HG03378 (cell line): ENCODE data around the gene HRH2.

Experiments used
- ATAC-seq: cut with Tn5 transposase; IDR thresholded peaks from one replicate; pipeline ENCODE4 v1.9.1; 2021; ENCODE audit warnings: mild to moderate bottlenecking, moderate library complexity; ENCODE audit not compliant: unreplicated experiment

The HRH2 gene

DNA sequence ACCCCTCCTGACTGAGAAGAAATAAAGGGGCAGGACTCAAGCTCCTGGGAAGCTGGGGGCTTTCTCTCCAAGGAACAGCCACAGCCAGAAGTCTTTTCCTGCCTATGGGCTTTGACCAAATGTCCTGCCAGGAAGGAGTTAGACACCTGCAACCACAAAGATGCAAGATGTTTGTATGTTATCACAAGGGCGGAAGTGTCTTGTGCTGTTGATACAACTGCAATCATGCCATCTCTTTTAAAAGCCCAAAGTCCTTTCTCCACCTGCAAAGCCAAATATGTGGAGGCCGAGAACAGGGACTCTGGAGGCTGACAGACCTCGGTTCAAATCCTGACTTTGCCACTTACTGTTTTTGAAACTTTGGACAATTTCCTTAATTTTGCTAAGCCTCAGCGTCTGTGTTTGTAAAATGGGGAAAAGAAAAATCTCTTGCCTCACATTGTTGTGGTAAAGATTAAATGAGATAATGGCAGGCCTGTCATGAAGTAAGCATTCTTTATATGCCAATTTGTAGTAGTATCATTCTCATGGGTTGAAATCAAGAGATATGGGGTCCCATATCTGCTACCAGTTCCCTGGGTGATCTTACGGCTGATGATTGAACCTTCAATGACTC, 17.0 kb downstream of the HRH2 start:
- no peak for ATAC-seq

DNA sequence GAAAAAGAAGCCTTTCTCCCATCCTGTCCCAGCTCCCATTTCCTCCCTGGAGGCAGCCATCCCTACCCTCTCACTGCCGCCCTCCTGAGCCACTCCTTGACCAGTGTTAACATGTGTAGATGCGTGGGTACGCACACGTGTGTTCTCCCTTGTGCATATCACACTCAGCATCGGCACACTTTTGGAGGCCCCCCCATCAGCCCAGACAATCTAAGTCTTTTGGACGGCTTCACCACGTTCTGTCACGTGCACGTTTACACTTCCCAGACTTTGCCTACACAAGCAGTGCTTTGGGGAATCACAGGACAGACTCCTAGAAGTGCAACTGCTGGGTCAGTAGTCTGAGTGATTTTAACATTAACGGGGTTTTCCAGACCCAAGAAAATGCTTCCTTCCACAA, 18.0 kb downstream of the HRH2 start:
- ATAC-seq: no peak

DNA sequence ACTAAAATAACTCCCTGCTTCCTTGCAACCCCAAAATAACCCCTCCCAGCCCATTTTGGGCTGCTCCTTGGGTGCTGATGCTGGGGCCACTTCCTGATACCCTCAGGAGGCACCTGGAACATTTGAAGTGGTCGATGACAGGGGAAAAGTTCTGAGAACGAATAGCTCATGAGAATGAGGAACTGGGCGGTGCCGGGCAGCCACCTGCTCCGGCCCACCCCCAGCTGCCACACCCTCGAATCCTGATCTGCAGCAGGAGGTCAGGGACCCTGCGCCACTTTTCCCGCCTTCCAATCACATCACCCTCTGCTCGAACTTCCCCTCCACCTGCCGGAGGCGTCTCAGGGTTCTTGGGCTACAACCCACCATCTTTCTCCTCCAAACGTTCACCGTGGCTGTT, 19.7 kb downstream of the HRH2 start:
- ATAC-seq: no peak

DNA sequence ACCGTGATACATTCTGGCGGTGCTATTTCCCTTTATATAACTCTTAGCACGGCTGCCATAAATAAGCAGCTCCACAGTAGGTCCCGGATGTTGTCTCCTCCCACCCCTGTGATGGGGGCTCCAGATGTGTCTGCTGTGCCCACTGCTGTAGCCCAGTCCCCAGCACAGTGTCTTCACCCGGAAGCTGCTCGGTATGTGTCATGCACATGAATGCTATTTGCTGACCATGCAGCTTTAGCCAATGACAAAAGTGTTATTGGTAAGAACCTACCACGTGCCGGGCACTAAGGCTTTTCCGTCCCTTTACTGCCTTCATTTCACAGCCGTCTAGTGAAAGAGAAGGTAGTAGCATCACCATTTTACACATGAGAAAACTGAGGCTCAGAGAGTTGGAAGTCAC, 20.2 kb downstream of the HRH2 start:
- no peak for ATAC-seq

DNA sequence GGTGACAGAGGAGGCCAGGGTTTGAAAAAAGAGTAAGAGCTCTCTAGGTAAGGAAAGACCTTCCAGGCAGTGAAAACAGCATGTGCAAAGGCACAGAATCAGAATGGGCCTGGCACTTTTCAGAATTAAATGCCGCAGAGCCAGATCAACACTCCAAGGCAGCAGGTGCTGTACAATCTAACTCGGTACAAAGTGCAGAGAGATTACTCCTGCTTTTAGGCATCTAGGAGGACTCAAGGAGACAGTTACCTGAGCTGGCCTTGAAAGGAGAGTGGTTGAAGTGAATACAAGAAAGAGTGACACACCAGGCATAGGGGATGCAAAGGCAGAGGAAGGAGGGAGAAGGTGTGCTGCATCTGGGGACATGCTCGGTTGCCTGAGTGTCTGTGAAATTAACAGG, 21.5 kb downstream of the HRH2 start:
- no peak for ATAC-seq

DNA sequence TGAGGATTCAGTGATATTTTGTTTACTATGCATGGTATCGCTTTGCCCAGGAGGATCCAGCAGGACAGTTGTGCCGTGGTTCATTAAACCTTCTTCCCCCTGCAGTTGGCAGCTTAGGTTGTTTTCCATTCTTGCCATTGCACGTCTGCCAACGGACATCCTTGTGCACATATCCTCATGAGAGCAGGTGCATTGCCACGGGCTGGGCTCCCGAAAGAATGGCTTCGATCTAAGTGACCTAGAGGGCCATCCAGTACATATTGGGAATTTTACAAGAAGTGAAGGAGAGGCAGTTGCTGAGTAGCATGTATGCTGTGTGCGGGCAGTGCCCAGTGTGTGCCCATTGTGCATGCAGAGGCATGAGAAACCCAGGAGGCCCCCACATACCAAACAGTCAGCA, 22.1 kb downstream of the HRH2 start:
- ATAC-seq: no peak

DNA sequence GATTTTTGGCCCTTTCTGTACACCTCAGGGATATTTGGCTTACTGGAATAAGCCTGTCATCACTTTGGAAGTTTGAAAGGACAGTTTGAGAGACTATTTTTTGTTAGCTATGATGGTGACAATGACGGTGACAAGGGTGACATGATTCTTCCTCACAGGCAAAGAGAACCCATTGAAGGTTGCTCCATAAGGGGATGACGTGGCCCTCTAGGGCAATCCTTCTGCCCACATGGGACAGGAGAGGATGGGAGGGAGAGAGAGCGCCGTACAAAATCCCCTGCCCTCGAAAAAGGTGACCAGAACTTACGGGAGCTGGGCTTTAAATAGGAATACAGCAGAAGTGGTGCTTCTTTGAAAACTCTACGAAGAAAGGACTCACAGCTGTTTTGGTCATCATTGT, 22.6 kb downstream of the HRH2 start:
- ATAC-seq: no peak

DNA sequence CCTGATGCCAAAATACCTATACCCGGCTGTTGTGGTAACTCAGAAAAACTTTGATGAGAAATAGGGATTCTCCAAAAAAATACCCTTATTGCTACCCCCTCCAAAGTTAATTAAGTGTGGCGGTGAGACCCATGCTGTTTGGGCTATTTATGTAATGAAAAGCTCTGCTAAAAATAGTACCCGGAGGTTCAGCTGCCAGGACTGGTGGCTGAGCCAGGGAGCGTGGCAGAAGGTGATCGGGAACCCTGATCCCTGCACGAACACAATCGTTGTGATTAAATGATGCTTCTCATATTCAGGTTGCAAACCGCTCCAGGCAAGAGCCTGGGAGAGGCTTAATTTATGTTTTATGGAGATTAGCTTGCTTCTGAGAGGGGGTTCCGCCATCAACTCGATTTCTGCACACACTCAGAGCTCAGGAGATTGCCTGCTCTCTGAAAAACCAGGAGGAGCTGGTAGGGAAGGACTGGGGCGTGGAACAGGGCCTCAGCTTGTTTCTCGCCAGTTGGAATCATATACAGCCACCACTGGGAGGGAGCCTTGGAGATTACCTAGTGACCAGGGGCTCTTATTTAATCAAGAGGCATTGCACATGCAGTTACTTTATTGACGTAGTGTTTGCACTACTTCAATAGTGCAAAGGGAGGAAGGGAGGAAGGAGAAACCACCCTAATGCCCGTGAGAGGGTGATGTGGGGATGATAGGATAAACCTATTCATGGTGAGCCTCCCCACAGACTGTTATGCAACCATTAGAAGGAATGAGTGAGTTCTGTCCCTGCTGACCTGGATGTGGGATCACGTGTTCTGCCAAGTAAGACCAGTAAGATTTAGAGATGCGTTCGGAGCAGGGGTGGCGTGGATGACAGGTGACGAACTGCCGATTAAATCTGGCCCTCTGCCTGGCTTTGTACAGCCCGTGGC, 23.4 kb downstream of the HRH2 start:
- ATAC-seq: no peak

DNA sequence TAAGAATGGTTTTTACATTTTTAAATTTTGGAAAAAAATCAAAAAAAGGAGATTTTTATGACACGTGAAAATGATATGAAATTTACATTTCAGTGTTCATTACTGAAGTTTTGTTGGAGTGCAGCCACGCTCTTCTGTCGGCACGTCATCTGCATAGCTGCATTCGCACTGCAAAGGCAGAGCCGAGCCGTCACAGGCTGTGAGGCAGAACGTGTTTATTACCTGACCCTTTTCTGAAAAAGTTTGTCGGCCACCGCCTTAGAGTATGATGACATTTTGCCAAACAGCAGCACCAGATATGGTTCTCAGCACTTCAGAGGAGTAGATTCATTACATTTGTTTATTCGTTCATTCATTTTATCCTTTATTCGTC, 24.1 kb downstream of the HRH2 start:
- ATAC-seq: no peak

DNA sequence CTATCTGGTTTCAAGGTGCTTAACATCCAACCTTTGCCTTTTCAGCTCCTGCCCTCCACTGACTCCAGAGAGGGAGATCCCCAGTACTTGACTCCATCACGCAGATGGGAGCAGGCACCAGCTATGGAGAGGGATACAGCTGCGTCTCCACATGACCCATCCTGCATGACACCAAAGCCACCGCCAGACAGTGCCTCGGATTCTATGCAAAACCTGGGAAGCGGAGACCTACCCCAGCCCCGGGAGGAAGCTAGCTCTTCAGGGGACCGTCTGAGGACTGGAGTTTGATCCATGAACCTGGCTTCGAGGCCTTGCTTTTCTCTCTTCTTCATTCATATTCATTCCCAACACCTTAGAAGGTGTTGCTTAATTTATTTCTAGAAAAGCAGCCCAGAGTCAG, 24.8 kb downstream of the HRH2 start:
- ATAC-seq: no peak

DNA sequence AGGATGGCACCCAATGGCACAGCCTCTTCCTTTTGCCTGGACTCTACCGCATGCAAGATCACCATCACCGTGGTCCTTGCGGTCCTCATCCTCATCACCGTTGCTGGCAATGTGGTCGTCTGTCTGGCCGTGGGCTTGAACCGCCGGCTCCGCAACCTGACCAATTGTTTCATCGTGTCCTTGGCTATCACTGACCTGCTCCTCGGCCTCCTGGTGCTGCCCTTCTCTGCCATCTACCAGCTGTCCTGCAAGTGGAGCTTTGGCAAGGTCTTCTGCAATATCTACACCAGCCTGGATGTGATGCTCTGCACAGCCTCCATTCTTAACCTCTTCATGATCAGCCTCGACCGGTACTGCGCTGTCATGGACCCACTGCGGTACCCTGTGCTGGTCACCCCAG, 25.4 kb downstream of the HRH2 start:
- no peak for ATAC-seq

DNA sequence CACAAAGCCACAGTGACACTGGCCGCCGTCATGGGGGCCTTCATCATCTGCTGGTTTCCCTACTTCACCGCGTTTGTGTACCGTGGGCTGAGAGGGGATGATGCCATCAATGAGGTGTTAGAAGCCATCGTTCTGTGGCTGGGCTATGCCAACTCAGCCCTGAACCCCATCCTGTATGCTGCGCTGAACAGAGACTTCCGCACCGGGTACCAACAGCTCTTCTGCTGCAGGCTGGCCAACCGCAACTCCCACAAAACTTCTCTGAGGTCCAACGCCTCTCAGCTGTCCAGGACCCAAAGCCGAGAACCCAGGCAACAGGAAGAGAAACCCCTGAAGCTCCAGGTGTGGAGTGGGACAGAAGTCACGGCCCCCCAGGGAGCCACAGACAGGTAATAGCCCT, 26.1 kb downstream of the HRH2 start:
- ATAC-seq: no peak

DNA sequence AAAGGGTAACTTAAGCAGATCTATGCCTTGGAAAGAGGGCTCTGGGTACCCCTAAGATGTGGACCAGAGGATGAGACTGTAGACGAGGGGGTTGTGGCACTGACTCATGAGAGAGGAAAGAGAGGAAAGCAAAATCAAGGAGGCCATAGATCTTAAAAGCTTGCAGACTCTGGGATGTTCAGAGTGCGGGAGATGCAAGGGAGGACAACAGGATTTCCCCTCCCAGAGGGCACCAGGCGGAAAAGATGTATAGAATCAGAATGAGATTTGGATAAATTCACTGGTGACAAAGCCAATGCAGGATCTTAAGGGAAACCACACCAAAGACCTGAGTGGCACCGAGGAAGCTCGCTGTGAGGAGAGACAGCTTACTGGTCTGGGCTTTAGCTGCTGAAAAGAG, 27.1 kb downstream of the HRH2 start:
- ATAC-seq: no peak

DNA sequence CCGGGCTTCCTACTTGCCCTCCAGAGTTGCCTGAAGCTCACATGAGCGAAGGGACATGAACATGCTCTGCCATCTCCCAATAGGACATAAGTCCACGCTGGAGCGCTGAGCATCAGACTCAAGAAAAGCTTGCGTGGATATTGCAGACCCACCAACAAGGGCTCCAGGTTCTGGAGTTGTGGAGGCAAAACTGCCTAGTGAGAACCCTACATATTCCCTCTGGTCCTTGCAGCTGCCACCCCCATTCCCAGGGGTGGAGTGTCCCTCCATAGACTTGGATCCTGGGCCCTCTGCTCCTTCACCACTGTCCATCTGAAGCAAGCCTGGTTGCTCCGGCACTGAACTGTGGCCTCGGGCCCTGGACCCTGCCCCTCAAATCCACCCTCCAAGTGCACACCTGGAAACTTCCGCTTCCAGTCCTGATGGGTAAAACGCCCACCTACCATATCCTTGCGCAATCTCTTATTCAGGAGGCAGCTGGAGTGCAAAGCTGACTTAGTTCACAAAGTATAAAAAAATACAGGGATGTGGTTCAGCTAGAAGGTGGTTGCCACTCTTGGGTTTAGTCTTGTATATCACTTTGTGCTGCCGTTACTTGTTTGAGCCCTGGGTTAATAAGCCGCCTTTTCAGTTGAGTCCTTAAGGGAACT, 28.0 kb downstream of the HRH2 start:
- no peak for ATAC-seq

DNA sequence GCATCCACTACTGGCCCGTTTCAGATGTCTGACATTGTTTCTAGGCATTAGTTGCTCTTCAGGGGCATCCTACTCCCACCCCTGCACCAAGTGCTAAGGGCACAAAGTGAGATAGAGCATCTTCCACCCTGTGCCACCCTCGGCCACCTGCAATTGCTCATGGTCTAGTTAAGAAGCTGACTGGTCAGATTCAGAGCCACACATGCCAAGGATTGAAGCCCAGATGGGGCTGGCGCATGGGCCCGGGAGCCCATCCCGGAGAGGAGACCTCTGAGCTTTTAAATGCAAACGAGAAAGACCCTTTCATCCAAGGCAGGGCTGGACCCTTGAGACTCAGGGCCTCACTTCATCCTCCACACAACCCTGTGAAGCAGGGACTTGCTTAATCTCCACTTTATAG, 28.5 kb downstream of the HRH2 start:
- ATAC-seq: no peak

DNA sequence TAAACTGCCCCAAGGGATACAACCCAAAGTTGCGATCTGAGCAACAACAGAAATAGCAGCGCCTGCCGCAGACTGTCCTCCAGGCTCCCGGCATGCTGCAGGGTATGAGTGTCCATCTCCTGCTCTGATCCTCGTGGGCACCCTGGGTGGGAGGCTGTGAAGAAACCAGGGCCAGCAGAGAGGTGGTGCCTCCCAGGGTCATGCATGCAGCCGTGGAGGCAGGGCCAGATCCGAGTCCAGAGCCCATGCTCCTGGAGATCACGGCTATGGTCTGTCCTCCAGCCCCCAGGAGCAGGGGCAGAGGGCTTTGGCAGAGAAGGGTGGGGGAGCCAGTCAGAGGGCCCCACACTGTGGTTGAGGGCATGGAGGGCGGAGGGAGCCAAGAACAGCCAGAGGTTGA, 29.0 kb downstream of the HRH2 start:
- ATAC-seq: no peak

DNA sequence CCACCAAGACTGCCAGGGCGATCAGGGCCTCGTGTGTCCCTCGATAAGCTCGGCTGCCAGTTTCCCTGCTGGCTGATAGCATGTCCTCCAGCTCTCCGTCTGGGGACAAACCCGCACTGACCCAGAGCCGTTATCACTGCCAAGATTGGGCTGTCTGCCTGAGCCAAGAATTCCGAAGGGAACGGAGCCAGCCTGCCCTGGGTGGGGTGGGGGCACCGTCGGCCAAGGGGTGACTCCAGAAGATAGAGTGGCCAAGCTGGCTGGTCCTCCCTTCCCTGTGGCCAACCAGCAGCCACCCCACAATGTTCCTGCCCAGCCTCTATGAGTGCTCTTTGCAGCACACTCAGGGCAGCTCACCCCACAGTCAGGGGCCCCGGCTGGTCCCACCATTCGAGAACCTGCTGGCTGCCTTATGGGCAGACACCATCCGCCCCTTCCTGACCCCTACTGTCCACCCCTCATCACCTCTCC, 29.4 kb downstream of the HRH2 start:
- ATAC-seq: no peak

DNA sequence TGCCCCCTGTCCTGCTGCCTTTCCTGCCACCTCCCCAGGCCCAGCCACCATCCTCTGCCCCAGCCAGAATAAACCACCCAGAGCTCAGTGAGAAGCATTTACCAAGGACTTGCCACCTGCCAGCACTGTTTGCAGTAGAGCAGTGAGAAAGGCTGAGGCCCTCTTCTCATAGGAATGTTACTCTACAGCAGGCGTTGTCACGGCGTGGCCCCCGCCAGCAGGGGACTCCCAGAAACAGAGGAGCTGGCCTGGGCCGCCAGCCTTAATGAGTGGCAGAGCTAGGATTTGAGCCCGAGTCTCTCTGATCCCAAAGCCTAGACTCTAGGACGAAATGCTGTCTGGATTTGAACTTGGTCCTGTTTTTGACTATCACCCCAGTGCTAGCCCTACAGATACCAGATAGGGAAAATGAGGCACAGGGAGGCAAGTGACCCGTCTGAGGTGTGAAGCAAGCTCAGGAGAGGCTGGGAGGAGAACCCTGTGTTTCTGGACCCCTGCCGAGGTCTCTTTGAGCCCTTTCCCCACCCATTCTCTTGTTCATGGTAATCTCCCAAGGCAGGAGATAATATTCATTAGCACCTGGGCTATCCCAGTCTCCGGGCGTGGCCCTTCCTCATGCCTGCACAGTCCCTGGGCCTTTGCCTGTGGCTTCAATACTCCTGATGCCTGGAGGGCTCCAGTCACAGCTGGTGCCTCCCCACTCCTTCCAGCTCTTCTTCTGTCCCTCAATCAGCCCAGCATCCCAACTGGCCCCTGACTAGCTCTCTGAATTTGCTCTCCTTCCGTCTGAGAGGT, 30.7 kb downstream of the HRH2 start:
- ATAC-seq: no peak

DNA sequence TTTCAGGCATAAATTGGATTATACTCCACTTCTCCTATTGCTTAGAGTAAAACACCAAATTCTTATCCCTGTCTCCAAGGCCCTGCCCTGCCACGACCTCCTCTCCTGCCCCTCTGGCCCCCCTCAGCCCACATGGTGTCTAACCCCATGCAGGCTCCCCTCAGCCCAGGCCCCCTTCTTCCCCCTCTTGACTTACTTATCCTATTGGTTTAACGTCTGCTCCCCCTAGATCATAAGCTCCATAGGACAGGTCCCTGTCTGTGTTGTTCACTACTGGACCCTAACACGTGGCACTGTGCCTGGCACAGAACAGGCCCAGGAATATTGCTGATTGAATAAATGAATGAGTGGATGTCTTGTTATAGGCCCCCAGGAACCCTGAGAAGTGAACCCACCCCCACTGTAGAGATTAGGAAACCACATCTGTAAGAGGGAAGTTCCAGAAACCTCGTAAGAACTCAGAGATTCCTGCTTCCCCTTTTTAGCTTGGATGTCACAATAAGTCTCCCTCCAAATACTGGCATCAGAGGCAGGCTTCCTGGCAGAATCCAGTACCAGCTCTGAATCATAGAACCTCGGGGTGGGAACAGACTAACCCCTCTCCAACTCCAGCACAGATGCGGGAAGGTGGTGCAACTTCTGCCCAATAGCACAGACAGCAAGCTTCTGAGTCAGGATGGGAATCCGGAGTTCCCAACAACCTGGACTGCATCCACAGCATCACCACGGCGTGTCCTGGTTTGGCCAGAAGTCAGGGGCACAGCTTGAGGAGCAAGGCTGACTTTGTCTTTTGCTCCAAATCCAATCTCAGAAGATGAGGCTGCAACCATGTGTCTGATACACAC, 31.5 kb downstream of the HRH2 start:
- no peak for ATAC-seq

DNA sequence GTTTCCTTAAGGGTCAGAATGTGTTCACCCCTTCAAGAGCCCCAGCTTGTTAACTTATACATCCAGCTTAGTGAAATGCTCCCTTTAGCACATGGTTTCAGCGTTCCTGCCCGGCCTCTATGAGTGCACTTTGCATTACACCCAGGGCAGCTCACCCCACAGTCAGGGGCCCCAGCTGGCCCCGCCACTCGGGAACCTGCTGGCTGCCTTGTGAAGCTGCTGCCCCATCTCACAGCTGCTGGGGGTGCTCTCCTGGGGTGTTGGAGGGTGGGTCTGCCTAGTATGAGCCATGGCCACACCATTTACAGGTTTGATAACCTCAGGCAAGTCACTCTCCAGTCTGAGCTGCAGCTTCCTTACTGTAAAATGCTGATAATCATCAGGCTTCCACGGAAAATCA, 32.2 kb downstream of the HRH2 start:
- no peak for ATAC-seq
